ENCODE results near the gene TIGD2. TPM values are rescaled to one million over a fixed set of nuclear protein-coding genes. Genes with fewer than 3 reads are reported as not detected.

Gene TIGD2
- total and polyA plus RNA-seq, 9 of the 15 experiments (the other 6 are each of a cell fraction or from before 2014, with no cell fraction given) = 3.6 to 15.0 (median 9.8) TPM

GRCh38 chr4:89137695-89138094 is 26.4 kb downstream of the TIGD2 start:
- in situ Hi-C loops (cut with MboI) = no loop called here
- no peak for FAIRE-seq
- H3K9me1 ChIP-seq (ENCODE audit: control insufficient read depth, insufficient read depth, low read length) = no peaks in the 10 kb centered on the region
- no peaks in the 10 kb centered on the region for H3K4me1 ChIP-seq (replicated peaks in 1 of 2; ENCODE audit: control insufficient read depth in 2 of 2, insufficient read depth in 2 of 2, low read length in 2 of 2)
- WGBS (ENCODE audit: insufficient coverage, low coverage, missing lambda C conversion rate) = 20% methylated on average over 12 of the region's 12 CpGs
- no TSS peak for BruUV-seq (replicated peaks)
- no peaks in the 10 kb centered on the region; a peak in 1 of 5 replicates for H3K27me3 ChIP-seq (ENCODE audit: control insufficient read depth in 2 of 2, insufficient read depth in 2 of 2, low read length in 2 of 2)
- ChIA-PET CTCF (ENCODE audit: low intra/inter-chr PET ratio) (no interaction called here), POLR2A (no interaction called here)
- H3K4me3 ChIP-seq = no peak overlapping the region
- H3K4me2 ChIP-seq (ENCODE audit: insufficient read depth, low read length) = 0 out of 2 replicates have a peak overlapping the region, but pooled peaks have one; percentile 4
- no peaks in the 10 kb centered on the region for H3K36me3 ChIP-seq (ENCODE audit: control insufficient read depth, insufficient read depth, low read length)
- peak; percentile 50 for ATAC-seq
- H3K27ac ChIP-seq (ENCODE audit: extremely low read depth, low read depth, low read length) = no peak overlapping the region
- TF ChIP-seq TBL1XR1 (IDR thresholded peaks at IDR 0.05; ENCODE audit: low read length in 2 of 2) (no peak), ZNF24 (IDR thresholded peaks at IDR 0.05) (no peak), L3MBTL2 (IDR thresholded peaks at IDR 0.05) (no peak), MBD1 (CRISPR knock-in tag; IDR thresholded peaks at IDR 0.05) (no peak), ZNF780A (CRISPR knock-in tag; IDR thresholded peaks at IDR 0.05) (no peak), ESRRB (CRISPR knock-in tag; IDR thresholded peaks at IDR 0.05; ENCODE audit: borderline replicate concordance) (no peak), PYGO2 (tag; IDR thresholded peaks at IDR 0.05) (no peak), NCOA1 (IDR thresholded peaks at IDR 0.05; ENCODE audit: low read depth) (no peak), CREM (IDR thresholded peaks at IDR 0.05; ENCODE audit: low read depth) (no peak)
- H4K20me1 ChIP-seq (replicated peaks; ENCODE audit: control insufficient read depth, insufficient read depth, low read length) = no peaks in the 10 kb centered on the region
- no peak for DNase-seq (ENCODE audit: extremely low read depth in 1 of 4, low spot score in 3 of 4)
- intact Hi-C loops (cut with micrococcal nuclease) = no loop called here
- H3K79me2 ChIP-seq (ENCODE audit: control insufficient read depth, insufficient read depth, low read length) = no peaks in the 10 kb centered on the region
- peak overlapping the region; percentile 48; the same call in 1 of the 2 replicates for H2AFZ ChIP-seq (ENCODE audit: low read depth, low read length)
- no peaks in the 10 kb centered on the region for H3K9me3 ChIP-seq (replicated peaks; ENCODE audit: control insufficient read depth, insufficient read depth, low read depth, low read length)
- H3K9ac ChIP-seq (ENCODE audit: insufficient read depth in 1 of 2, low read depth in 2 of 2, low read length in 2 of 2) = no peak overlapping the region
